GM18526 (cell line): ENCODE data around the gene LBX1.

Source experiments
- POLR2A ChIP-seq: IDR thresholded peaks from 3 replicates; pipeline ENCODE4 v1.6.1; 2011; ENCODE audit not compliant: insufficient read length; ENCODE audit errors: extremely low read depth

The LBX1 gene

DNA sequence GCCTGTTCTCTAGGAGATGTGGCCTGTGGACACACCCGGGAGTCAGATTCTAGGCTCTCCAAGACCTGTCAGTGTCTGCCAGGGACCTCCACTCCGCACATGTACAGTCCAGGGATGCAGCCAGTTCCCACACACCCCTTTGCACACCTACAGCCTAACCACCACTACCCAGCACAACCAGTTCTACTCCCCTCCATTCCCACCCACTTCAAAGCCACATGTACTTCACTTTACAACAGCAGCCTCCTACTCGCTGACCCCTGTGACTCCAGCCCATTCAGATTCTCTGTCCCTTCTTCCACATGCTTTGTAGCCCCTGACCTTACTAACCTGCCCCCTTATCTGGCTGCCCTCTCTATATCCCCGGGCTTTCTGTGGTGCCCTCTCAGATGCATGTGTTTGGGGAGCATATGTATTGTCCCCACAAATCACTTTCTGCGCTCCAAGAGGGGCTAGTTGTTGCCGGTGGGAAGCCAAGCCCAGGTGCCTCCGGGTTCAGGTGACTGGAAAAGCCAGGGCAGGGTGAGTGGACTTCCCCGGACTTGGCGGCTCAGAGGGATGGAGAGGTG lies 7.2 kb downstream of the LBX1 start:
- TF ChIP-seq POLR2A, result no peak

DNA sequence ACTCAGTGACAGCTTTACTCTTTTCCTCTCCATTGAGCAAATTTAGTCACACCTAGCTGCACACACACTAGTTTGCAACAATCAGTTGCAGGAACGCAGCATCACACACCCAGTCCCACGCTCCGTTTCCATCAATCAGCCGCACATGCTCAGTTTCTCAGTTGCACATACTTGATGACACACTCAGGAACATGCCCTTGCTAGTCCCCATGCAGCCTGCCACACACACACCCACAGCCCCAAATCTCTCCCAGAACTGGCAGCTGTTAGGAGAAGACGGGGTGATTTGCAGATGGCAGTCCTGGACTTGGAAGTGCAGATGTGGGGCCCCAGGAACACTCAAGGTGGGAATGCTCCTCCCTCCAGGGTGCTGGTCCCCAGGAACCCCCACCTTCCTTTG lies 7.7 kb downstream of the LBX1 start:
- TF ChIP-seq POLR2A, result no peak

DNA sequence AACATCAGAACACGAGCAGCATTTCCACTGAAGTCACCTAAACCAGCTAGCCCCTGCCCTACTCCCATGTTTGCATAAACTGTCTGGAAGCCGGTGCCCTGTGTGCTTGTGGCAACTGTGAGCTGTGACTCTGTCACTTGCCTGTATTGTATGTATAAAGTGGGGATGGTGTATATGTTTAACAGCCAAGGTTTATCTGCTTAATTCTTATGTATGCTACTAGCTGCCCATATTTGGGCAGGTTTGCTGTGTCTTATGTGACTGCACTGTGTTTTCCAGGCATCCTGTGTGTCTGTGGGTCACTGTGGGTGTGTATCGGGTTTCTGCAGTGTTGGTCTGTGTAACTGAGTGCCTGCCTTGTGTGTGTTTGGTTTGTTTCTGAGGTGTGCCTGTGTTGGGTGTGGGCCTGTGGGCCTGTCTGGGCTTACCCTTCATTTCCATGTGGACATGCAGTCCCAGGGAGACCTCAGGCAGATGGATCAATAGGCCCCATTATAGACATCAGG lies 9.3 kb downstream of the LBX1 start:
- TF ChIP-seq POLR2A, result no peak

DNA sequence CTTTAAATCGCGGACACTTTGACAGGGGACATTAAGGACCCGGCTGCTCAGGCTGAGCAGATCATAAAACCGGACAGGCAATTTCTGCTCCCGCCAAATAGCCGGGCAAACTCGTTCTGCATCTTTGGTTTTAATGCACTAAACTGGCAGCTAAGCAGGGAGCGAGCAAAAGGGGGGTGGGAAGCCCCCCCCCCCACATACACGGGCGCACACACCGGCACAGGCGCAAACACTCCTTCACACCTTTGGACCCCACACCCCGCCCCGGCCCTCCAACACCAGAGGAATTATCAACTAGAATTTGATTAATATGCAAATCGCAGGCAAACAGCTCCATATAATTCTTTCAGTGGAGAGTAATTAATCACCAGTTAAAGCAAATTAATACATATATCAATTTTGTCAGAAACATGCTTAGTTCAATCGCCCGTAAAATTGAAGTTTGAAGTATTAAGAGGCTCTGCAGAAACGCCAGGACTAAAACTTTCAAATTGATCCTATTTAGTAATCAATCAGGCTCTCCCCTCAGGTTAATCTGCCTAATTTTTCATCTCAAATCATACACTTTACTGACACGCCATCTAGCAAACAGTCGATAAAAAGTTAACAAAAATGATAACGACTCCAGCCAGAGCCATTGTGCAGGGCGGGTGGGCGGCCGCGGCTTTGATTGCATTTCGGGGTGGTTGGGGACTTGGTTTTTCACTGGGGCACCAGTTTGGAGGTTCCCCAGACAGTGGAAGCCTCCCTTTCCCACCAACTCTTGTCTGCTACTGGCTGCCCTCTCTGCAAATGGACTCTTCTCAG lies 9.9 kb downstream of the LBX1 start:
- no peak for TF ChIP-seq POLR2A

DNA sequence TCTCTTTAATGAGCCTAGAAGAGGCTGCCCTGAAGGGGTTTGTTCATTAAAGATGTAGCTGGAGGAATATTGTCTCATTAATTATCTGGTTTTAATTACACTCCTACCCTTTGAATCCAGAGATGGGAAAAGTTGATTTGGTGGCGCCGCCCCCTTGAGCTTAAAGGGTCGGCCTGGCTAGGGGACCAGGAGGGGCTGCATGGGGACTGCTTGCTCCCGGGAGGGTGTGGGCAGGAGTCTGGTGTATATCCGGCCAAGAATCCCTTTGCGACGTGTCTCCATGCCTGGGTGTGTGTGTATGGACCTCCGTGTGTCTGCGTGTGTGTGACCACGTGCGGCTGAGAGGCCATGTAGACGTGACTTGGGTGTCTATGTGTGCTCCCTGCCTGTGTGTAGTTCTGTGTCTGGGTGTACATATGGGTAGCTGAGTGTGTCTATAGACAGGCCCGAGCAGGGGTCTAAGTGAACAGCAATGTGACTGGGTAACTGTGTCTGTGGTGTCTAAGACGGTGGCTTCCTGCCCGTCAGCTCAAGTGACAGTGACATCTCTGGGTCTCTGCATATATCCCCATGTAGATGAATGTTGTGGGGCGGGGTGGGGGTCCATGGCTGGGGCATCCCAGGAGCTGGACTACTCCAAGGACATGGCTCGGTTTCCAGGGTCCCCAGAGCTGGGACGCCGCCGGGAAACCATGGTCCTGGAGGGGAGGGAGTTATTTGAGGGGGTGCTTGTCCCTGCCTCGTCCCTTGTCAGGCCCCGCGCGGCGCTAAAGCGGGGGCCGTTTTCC lies 10.7 kb downstream of the LBX1 start:
- no peak for TF ChIP-seq POLR2A

DNA sequence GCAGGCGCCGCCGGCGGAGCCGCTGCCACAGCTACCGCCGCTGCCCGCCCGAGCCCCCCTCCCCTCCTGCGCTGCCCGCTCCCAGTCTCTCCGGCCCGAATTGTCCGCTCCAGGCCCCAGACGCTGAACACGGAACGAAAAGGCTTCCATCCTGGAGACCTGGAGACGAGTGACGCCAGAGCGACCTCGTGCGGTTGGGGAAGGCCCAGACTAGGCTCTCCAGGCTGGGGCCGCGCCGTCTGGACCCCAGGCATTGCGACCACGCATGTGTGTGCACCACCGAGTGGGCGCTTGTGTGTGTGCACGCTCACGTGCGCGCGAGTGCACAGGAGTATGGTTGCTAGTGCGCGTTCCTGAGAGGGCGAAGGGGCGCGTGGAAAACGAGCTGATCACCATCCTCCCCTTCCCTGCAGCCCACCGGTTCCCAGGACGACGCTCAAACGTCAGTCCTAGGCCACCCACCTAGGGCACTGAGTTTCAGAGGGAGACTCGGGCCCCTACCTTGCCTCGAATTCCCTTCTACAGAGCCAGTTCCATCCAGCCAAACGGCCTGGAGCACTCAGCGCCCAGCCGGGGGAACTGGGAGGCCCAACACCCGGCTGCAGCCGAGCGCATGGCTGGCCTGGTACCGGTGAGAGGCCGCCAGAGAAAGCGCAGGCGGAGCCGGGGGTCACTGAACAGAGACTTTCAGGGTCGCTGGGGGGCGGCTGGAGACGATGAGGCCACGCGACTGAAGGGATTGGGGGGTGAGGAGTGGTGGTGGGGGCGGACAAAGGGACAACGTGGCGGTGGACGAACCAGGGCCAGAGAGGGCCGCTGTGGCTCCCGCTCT lies 11.6 kb downstream of the LBX1 start:
- no peak for TF ChIP-seq POLR2A

DNA sequence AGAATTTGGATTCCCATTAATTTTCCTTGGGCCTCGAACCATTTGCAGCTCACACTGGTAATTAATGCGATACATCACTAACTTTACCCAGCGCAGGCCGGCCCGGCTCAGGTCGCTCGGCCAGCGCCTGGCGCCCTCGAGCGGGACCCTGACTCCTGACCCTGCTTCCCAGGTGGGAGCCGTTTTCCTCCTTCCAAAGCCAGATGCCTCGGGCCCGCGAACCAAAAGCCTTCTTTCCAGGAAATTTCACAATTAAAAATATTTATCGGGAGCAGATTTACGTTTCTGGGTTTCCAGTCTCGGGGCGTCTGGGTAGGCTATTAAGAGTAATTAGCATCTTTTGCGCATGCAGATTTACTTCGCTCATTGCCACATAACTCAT lies 12.2 kb downstream of the LBX1 start:
- TF ChIP-seq POLR2A, result no peak

DNA sequence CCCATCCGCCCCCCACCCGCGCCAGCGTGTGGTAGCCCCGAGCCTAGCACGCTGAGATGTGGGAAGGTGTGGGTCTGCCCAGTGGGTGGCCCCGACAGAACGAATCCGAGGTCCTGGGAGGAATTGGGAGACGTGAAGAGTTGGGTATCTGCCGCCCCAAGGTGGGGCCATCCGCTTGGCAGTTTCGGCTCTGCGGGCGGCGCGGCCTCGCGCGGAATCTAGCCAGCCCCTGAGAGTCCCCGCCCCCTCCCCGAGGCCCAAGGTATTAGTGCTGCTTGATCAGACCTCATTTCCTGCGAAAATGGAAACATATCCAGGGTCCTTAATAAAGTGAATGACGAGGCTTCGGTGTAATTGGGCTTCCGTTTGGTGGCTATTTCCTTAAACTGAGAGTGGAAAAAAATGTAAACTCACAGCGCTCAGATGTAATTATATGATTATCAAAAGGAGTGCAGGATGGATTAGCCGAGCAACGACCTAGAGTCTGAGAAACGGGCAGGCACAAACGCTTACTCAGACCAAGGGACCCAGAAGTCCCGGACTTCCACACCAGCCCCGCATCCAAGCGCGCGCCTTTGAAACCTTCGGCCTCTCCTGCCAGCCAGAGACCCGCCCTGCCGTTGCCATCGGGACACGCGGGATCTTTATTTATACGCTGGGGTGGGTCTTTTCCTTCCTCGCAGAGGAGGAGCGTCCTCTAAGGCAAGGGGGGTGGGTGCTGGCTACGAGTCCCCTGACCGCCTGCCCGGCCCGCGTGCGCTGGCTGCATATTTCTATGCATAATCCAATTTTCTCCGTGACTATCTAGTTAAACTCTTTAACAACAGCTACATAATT lies 12.8 kb downstream of the LBX1 start:
- TF ChIP-seq POLR2A, result no peak

DNA sequence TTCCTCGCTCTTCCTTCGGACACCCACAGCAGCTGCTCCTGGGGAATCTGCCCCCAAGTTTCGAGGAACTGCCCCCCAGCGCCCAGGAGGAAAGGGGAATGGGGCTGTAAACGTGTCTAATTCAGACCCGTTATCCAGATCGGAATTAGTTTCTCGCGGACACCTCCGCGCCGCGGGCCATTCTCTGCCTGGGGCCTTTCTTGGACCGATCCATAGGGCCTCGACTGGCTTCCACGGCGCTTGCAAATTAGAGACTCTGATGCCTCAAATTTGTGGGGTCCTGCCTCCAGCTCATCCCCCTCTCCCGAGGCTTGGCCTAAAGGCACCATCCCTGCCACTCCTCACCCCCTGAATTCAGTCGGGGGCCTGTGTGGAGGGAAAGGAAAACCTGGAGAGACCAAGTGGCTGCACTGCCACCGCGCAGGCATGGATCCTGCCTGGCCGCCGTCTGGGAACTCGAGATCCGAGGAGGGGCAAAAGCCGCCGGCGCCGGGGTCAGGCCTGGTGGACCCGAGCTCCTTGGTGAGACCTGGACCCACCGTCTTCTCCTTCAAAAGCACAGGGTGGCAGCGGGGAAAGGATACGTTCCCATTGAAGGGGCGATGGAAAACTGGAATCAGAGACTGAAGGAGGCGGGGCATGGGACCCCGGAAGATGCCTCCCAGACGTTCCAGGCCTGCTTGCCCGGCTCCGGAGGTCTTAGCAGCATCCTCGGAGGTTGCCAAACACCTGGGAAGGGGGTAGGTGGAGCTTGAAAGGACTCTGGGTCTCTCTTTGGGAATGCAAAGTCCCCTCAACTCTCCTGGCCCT lies 13.7 kb downstream of the LBX1 start:
- TF ChIP-seq POLR2A, result no peak

DNA sequence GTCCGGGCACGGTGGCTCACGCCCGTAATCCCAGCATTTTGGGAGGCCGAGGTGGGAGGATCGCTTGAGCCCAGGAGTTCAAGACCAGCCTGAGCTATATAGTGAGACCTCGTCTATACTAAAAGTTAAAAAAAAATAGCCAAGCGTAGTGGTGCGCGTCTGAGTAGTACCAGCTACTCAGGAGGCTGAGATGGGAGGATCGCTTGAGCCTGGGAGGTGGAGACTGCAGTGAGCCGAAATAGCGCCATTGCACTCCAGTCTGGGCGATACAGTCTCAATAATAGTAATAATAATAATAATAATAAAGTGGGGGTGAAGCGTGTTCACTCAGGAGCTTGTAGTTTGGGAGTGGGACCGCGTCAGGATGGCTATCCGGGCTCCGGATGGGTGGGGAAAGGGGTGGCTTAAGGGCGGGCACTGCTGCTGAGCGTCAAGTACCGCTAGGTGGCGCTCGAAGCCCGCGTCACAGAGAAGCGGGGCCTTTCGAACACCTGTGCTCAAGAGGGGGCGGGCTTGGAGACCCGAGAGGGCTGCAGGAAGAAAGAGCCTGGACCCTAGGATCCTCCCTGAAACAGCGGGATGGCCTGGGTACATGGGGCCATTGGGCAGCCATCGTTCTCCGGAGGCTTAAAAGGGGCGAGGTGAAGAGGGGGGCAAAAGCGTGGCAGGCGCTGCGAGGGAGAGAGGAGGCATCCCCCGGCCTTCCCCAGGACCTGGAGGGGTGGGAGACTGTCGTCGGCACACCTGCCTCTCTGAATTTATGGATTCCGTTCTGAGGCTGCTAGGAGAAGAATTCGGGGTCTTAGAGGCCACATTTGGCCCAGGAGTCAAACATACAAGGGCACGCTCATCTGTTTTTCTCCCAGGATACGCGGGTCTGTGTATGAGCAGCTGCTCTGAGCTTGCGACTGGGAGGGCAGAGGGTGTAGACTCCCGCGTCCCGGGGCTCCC lies 14.5 kb downstream of the LBX1 start:
- TF ChIP-seq POLR2A, result no peak

DNA sequence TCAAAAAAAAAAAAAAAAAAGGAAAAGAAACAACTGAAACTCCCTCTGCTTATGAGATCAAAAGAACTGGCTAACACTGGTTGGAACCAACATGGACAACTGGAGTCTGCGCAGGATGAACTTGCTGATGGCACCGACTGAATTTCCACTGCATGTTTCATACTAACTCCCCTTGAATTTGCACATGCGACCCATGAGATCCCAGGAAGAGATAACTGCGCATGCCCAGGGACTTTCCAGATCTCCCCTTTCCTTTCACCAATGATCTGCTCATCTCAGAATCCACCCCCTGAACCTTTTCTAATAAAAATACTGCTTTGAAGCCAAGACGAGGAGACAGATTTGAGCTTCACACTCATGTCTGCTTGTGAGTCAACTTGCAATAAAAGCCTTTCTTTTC lies 20.7 kb downstream of the LBX1 start:
- TF ChIP-seq POLR2A, result no peak

DNA sequence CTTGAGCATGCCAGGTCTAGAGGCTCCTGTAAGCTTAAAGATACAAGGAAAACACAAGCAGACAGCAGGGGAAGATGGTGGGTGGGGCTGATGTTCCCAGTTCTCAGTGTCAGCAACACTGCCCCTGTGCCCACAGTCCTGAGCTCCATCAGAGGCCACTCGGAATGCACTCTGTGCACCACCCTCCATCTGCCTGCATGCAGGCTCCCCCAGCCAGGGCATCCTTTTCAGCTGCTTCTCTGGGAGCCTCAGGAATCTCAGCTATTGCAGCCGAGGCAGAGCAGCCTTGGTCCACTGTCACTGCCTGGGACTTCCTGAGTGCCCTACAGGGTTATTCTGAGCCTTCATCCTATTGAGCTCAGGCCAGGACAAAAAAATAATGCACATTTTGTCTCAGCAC lies 22.2 kb downstream of the LBX1 start:
- no peak for TF ChIP-seq POLR2A
